ENCODE measurements around the gene MAD2L1BP. TPM values are rescaled to one million over a fixed set of nuclear protein-coding genes. Genes with fewer than 3 reads are reported as not detected.

The MAD2L1BP gene
- total and polyA plus RNA-seq, 2 of the 13 experiments (the other 11 are each of a cell fraction or from before 2014, with no cell fraction given): 54.2 to 55.5 TPM

- TF ChIP-seq PAXIP1 (CRISPR knock-in tag; conservative IDR thresholded peaks at IDR 0.05): peak; percentile 78; the same call in 1 of the 2 replicates
- TF ChIP-seq ZNF296 (CRISPR knock-in tag; conservative IDR thresholded peaks at IDR 0.05): no peak
- TF ChIP-seq ZNF318 (CRISPR knock-in tag; IDR thresholded peaks at IDR 0.05): peak; percentile 47; the same call in 1 of the 2 replicates
- TF ChIP-seq CREM (IDR thresholded peaks at IDR 0.05): peak; percentile 66; the same call in 1 of the 2 replicates
- no peak for TF ChIP-seq CREM (CRISPR knock-in tag; IDR thresholded peaks at IDR 0.05)
- TF ChIP-seq ZNF672 (CRISPR knock-in tag; IDR thresholded peaks at IDR 0.05): no peak
- no peak; the same call in 1 of the 2 replicates for TF ChIP-seq SOX13 (IDR thresholded peaks at IDR 0.05)
- peak in 1 of 2 experiments; percentile 60; a peak in 2 of 4 replicates for TF ChIP-seq SOX13 (CRISPR knock-in tag; conservative IDR thresholded peaks at IDR 0.05 in 1 of 2, IDR thresholded peaks at IDR 0.05 in 1 of 2)
- peak; percentile 45 for TF ChIP-seq SOX5 (CRISPR knock-in tag; IDR thresholded peaks at IDR 0.05; ENCODE audit: borderline replicate concordance)
- TF ChIP-seq HIC2 (CRISPR knock-in tag; IDR thresholded peaks at IDR 0.05; ENCODE audit: low read depth): no peak
- TF ChIP-seq SPEN (CRISPR knock-in tag; IDR thresholded peaks at IDR 0.05; ENCODE audit: low read depth): no peak
- TF ChIP-seq NAIF1 (CRISPR knock-in tag; IDR thresholded peaks at IDR 0.05; ENCODE audit: borderline replicate concordance): no peak; the same call in 1 of the 2 replicates
- 0 out of 2 replicates have a peak, but pooled peaks have one; percentile 7 for TF ChIP-seq TCF7 (IDR thresholded peaks at IDR 0.05; ENCODE audit: low read depth)
- no peak for TF ChIP-seq FLYWCH1 (CRISPR knock-in tag; IDR thresholded peaks at IDR 0.05)
- TF ChIP-seq CREB1 (IDR thresholded peaks at IDR 0.05): 0 out of 2 replicates have a peak, but pooled peaks have one; percentile 16
- TF ChIP-seq CREB1 (CRISPR knock-in tag; IDR thresholded peaks at IDR 0.05): no peak; the same call in 1 of the 2 replicates
Measured at GRCh38 chr6:43629505-43630300, 5.9 kb upstream of the MAD2L1BP start (continued).
